ENCODE measurements around the gene C1QTNF7. TPM values are rescaled to one million over a fixed set of nuclear protein-coding genes. Genes with fewer than 3 reads are reported as not detected.

Gene C1QTNF7
- total and polyA plus RNA-seq, 7 donors: 0.20 to 2.3 (median 0.35) TPM

DNA sequence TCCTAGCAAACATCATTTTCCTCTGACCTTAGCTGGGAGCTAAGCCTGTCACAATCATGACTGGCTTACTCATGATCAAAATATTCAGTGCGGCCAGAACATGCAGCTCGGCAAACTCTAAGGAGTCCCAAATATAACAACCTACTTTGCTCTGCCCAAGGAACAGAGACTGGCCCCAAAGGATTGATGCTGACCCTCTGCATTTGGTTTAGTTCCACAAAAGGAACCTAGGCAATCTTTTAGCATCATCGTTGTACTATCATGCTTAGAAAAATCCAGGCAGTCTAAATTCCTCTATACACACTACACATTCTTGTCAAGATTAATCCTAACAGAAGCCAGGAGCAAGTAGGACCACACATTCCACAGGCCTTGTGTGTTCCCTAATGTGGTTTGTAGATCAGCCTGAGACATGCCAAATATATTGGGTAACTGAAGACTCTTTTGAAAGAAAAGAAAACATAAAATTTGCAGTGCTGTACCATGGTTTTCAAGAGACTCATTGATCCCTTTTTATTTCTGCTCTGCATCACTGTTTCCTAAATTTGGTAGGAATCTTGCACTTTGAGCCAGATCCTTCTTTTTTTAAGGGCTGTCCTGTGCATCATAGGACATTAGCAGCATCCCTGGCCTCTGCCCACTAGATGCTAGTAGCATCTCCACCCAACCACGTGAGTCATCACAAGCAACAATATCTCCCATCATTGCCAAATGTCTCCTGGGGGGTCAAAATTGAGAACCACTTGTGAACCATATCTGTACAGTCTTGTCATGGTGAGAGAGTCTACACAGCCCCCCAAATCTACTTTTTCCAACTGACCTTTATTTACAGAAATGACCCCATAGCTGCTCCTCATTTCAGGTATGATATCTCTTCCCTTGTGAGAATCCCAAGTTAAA lies 24.3 kb downstream of the C1QTNF7 start:
- Histone ChIP-seq H3K36me3 (ENCODE audit: insufficient read depth in 1 of 2, low read depth in 1 of 2) (no peaks in the 10 kb centered on the region), H3K27ac (no peak overlapping the region), H3K9me3 (no peaks in the 10 kb centered on the region), H3K27me3 (ENCODE audit: insufficient read depth in 3 of 3, low read length in 2 of 3) (no peaks in the 10 kb centered on the region), H3K4me1 (no peaks in the 10 kb centered on the region), H3K4me3 (no peak overlapping the region)
- peak in 1 of 2 donors; percentile 27 for DNase-seq
- WGBS, 3 donors: 27 to 38% (median 28%) methylated on average over 4 of the region's 4 CpGs
- peak; percentile 37 to 75 (median 74) for ATAC-seq
- TF ChIP-seq, protein P1, sequence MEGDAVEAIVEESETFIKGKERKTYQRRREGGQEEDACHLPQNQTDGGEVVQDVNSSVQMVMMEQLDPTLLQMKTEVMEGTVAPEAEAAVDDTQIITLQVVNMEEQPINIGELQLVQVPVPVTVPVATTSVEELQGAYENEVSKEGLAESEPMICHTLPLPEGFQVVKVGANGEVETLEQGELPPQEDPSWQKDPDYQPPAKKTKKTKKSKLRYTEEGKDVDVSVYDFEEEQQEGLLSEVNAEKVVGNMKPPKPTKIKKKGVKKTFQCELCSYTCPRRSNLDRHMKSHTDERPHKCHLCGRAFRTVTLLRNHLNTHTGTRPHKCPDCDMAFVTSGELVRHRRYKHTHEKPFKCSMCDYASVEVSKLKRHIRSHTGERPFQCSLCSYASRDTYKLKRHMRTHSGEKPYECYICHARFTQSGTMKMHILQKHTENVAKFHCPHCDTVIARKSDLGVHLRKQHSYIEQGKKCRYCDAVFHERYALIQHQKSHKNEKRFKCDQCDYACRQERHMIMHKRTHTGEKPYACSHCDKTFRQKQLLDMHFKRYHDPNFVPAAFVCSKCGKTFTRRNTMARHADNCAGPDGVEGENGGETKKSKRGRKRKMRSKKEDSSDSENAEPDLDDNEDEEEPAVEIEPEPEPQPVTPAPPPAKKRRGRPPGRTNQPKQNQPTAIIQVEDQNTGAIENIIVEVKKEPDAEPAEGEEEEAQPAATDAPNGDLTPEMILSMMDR (IDR thresholded peaks at IDR 0.05): no peak
- intact Hi-C loops (cut with DNase I): loop anchor here (10.0 kb wide), 2 partner anchors 217 to 1797 kb away; no protein-coding TSS in a partner anchor

DNA sequence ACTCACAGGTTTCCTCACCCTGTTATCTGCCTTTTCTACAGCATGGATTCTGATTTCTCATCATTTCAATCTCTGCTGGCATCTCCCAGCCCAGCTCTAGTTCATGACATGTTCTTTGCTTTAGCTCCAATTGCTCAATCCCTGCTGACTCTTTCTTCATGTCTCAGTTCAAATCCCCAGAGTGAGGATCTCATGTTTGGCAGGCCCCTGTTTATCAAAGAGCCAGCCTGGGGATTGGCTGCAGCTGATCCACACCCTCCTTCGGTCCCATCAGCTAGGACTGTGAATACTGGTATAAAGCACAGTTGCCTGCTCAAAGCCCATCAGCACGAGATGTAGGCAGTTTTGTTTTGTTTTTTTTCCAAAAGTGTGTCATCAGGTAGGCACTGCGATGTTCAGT lies 27.5 kb downstream of the C1QTNF7 start:
- TF ChIP-seq, protein P1 (IDR thresholded peaks at IDR 0.05): no peak
- intact Hi-C loops (cut with DNase I): loop anchor here (10.0 kb wide), 2 partner anchors 220 to 1800 kb away; no protein-coding TSS in a partner anchor
- no peaks in the 10 kb centered on the region for H3K9me3 ChIP-seq
- H3K4me3 ChIP-seq: no peak overlapping the region
- H3K36me3 ChIP-seq (ENCODE audit: insufficient read depth in 1 of 2, low read depth in 1 of 2): no peaks in the 10 kb centered on the region
- 47 to 63% (median 49%) methylated on average over 3 of the region's 3 CpGs for WGBS, 3 donors
- ATAC-seq (peak; percentile 39 to 84 (median 76)), DNase-seq (peak; percentile 54 to 75)
- no peaks in the 10 kb centered on the region for H3K27me3 ChIP-seq (ENCODE audit: insufficient read depth in 3 of 3, low read length in 2 of 3)
- peaks cover 3% of the 10 kb centered on the region for H3K4me1 ChIP-seq
- H3K27ac ChIP-seq: no peak overlapping the region

DNA sequence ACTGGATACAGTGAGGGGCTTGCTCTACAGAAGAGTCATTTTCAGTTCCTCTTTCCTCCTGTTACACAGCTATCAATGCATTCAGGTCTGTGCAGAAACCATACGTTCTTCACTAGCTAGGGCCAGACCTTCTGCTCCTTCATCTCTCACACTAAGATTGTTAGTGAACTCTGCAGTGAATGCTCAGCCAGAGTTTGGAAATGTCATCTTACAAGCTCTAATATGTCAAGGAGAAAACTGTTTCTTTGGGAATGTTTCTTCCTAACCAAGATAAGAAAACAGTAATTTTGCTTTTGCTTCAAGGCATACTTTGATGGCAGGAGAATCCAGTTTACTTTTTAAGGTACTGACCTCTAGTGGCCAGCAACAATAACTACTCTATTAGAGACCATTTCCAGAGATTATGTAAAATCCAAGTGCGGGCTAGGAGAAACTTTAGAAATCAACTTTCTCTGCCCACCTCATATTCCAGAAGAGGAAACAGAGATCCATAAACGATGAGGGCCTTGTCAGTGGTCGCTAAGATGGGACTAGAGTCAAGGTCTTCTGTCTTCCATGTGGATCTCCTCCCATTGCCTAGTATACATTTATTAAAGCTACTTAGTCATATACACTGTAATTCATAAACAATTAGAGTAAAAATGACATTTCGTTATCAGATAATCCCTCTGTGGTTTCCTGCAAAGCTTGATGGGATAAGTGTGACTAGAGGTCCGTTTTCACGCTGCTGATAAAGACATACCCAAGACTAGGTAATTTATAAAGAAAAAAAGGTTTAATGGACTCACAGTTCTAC lies 29.8 kb downstream of the C1QTNF7 start:
- peaks cover 3% of the 10 kb centered on the region for H3K4me1 ChIP-seq

DNA sequence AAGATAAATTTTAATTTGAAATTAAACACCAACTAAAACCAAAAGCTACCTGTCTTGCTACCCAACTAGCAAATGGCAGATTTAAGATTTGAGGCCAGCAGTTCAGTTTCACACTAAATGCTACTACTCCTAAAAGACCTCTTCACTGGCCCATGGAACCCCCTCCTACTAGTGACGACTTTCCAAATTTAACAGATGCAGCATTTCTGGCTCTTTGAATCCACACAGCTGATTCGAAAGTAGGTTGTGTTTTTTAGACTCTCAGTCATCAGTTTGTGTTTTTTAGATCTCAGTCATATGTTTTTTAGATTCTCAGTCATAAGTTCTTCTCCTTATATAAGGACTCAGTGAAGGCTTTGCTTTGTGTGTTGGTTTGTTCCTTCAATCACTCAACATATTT lies 30.8 kb downstream of the C1QTNF7 start:
- Histone ChIP-seq H3K36me3 (ENCODE audit: insufficient read depth in 1 of 2, low read depth in 1 of 2) (no peaks in the 10 kb centered on the region), H3K27me3 (ENCODE audit: insufficient read depth in 3 of 3, low read length in 2 of 3) (no peaks in the 10 kb centered on the region), H3K4me3 (no peak overlapping the region), H3K9me3 (no peaks in the 10 kb centered on the region), H3K27ac (no peak overlapping the region), H3K4me1 (peaks cover 3% of the 10 kb centered on the region)
- intact Hi-C loops (cut with DNase I): loop anchor here (10.0 kb wide), 2 partner anchors 224 to 1804 kb away; no protein-coding TSS in a partner anchor
- 38 to 52% (median 46%) methylated on average over 2 of the region's 2 CpGs for WGBS, 3 donors
- ATAC-seq (no peak), DNase-seq (no peak)
- TF ChIP-seq, protein P1 (IDR thresholded peaks at IDR 0.05): no peak

More for the DNA sequence above, 29.8 kb downstream of the C1QTNF7 start:
- TF ChIP-seq, protein P1 (IDR thresholded peaks at IDR 0.05): peak; percentile 78
- DNase-seq (no peak), ATAC-seq (peak in 3 of 4 donors; percentile 64 to 75 (median 67))
- Histone ChIP-seq H3K27me3 (ENCODE audit: insufficient read depth in 3 of 3, low read length in 2 of 3) (no peaks in the 10 kb centered on the region), H3K4me3 (no peak overlapping the region), H3K36me3 (ENCODE audit: insufficient read depth in 1 of 2, low read depth in 1 of 2) (no peaks in the 10 kb centered on the region), H3K9me3 (no peaks in the 10 kb centered on the region), H3K27ac (no peak overlapping the region)
- intact Hi-C loops (cut with DNase I): loop anchor here (2.0 to 10.0 kb wide), 3 partner anchors 219 to 1803 kb away; no protein-coding TSS in a partner anchor
- 34 to 38% (median 37%) methylated on average over 7 of the region's 7 CpGs for WGBS, 3 donors
